ENCODE data around the gene MYRFL.

DNA sequence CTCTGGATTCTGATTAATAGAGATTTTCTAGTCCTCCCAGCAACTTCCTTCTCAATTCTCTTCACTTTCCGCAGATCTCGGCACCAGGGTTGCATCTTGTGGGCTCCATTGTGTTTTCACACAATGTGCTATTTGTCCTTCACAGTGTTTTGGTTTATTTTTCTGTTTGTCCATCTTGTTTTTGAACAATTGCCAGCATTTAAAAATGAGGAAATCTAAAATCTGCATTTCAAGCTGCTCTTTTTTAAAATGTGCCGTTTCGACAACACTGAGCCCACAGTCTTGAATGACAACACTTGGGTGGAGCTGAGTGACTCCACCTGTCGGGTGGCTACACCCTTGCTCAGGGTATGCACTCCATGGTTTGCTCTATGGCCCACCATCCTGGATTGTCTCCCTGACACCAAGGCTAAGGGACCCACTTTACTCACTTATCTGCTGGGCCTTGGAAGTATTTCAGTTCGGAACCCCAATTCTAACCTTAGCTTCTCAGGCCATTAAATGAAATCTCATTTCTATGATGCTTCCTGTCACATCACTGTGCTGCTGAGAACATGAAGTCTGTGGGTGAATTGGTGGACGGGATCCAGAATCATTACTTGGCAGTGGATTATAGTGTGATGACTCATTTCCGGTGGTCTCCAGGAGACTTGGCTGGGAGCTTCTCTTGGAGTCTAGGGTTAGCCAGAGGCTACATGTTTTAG, 3.4 kb upstream of the MYRFL start:
- TF ChIP-seq, protein P1, sequence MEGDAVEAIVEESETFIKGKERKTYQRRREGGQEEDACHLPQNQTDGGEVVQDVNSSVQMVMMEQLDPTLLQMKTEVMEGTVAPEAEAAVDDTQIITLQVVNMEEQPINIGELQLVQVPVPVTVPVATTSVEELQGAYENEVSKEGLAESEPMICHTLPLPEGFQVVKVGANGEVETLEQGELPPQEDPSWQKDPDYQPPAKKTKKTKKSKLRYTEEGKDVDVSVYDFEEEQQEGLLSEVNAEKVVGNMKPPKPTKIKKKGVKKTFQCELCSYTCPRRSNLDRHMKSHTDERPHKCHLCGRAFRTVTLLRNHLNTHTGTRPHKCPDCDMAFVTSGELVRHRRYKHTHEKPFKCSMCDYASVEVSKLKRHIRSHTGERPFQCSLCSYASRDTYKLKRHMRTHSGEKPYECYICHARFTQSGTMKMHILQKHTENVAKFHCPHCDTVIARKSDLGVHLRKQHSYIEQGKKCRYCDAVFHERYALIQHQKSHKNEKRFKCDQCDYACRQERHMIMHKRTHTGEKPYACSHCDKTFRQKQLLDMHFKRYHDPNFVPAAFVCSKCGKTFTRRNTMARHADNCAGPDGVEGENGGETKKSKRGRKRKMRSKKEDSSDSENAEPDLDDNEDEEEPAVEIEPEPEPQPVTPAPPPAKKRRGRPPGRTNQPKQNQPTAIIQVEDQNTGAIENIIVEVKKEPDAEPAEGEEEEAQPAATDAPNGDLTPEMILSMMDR (IDR thresholded peaks at IDR 0.05; ENCODE audit: borderline replicate concordance, extremely low read depth, low read length, poor library complexity, severe bottlenecking): no peak
- no peak for TF ChIP-seq EZH2 (IDR thresholded peaks at IDR 0.05; ENCODE audit: borderline replicate concordance, low read depth, low read length, severe bottlenecking)

Measured in DND-41 (cell line).